K562 (cell line): ENCODE data around the gene SESN2. TPM values are rescaled to one million over a fixed set of nuclear protein-coding genes. Genes with fewer than 3 reads are reported as not detected.

Source experiments
- CBX3 ChIP-seq, 2 experiments: IDR thresholded peaks; 1 replicate in 1 of 2; 2 replicates in 1 of 2; pipeline ENCODE4 v1.6.1; 2012; ENCODE audit warnings: inconsistent platforms in 2 of 2, low read length in 2 of 2, borderline replicate concordance in 1 of 2, control low read depth in 1 of 2
- CEBPB ChIP-seq: fragments of 450-650 bp; IDR thresholded peaks from 2 replicates; pipeline ENCODE4 v1.6.1; 2016; ENCODE audit warnings: missing genetic modification characterization, missing compliant biosample characterization
- CXXC5 ChIP-seq: fragments of 250-450 bp; sonication (Bioruptor Pico); IDR thresholded peaks from 2 replicates; pipeline ENCODE4 v1.8.0; 2022; ENCODE audit warnings: inconsistent platforms, mild to moderate bottlenecking, moderate library complexity
- ETV6 ChIP-seq, 3 experiments: fragments of 150-350 bp in 1 of 3; sonication (generic) in 1 of 3; formaldehyde crosslinking in 1 of 3; IDR thresholded peaks; 2 replicates each; pipeline versions ENCODE4 v1.6.1 to v1.8.0; 2014 to 2022; ENCODE audit warnings: borderline replicate concordance in 2 of 3, low read depth in 2 of 3, antibody characterized with exemption in 1 of 3, low read length in 1 of 3, mild to moderate bottlenecking in 1 of 3, missing genetic modification reagents in 1 of 3
- FOXP1 ChIP-seq: sonication (generic); formaldehyde crosslinking; IDR thresholded peaks from 2 replicates; pipeline ENCODE4 v1.8.0; 2022; ENCODE audit warnings: mild to moderate bottlenecking, missing genetic modification reagents
- HDAC2 ChIP-seq: fragments of 450-650 bp; IDR thresholded peaks from 2 replicates; pipeline ENCODE4 v1.6.1; 2016; ENCODE audit warnings: mild to moderate bottlenecking
- HDAC8 ChIP-seq: fragments of 450-650 bp; IDR thresholded peaks from 2 replicates; pipeline ENCODE4 v1.6.1; 2016; ENCODE audit warnings: mild to moderate bottlenecking, missing genetic modification characterization, moderate library complexity, missing compliant biosample characterization
- HMG20B ChIP-seq: fragments of 250-450 bp; sonication (Bioruptor Pico); IDR thresholded peaks from 2 replicates; pipeline ENCODE4 v1.5.0; 2021; ENCODE audit warnings: mild to moderate bottlenecking
- IFI16 ChIP-seq: fragments of 250-450 bp; sonication (Bioruptor Pico); IDR thresholded peaks from 2 replicates; pipeline ENCODE4 v2.1.2; 2022; ENCODE audit warnings: mild to moderate bottlenecking, inconsistent platforms
- KDM2B ChIP-seq: fragments of 250-450 bp; sonication (Bioruptor Pico); IDR thresholded peaks from 2 replicates; pipeline ENCODE4 v1.8.0; 2021; ENCODE audit warnings: mild to moderate bottlenecking, moderate library complexity
- PHF8 ChIP-seq: fragments of 200-600 bp; sonication (generic); IDR thresholded peaks from 2 replicates; pipeline ENCODE4 v1.6.1; 2012; ENCODE audit warnings: mixed run types, mild to moderate bottlenecking, inconsistent platforms, low read length, moderate library complexity, borderline replicate concordance
- POLR2AphosphoS2 ChIP-seq: IDR thresholded peaks from 2 replicates; pipeline ENCODE4 v1.6.1; 2012; ENCODE audit warnings: low read length, improper control_type of control experiment
- POLR2G ChIP-seq: fragments of 200-400 bp; formaldehyde crosslinking; IDR thresholded peaks from 2 replicates; pipeline ENCODE4 v1.6.1; 2017; ENCODE audit warnings: low read depth, mild to moderate bottlenecking, antibody characterized with exemption, low read length, moderate library complexity
- PRMT5 ChIP-seq: sonication (generic); formaldehyde crosslinking; IDR thresholded peaks from 2 replicates; pipeline ENCODE4 v1.5.0; 2020; ENCODE audit warnings: missing genetic modification reagents
- SIN3B ChIP-seq: fragments of 450-650 bp; IDR thresholded peaks from 2 replicates; pipeline ENCODE4 v1.6.1; 2017; ENCODE audit warnings: low read depth, mild to moderate bottlenecking, moderate library complexity
- TBP ChIP-seq: optimal IDR thresholded peaks from 2 replicates; pipeline ENCODE3; 2011; ENCODE audit warnings: low read depth, low read length, improper control_type of control experiment
- TRIM24 ChIP-seq, 2 experiments: fragments of 450-650 bp; IDR thresholded peaks; 2 replicates each; pipeline ENCODE4 v1.6.1; 2016
- YBX1 ChIP-seq: fragments of 450-650 bp; IDR thresholded peaks from 2 replicates; pipeline ENCODE4 v1.7.1; 2016; ENCODE audit warnings: mild to moderate bottlenecking
- ZFPM2 ChIP-seq: fragments of 250-450 bp; sonication (Bioruptor Pico); IDR thresholded peaks from 2 replicates; pipeline ENCODE4 v1.5.1; 2022; ENCODE audit warnings: mild to moderate bottlenecking
- ZNF184 ChIP-seq: sonication (generic); formaldehyde crosslinking; IDR thresholded peaks from 2 replicates; pipeline ENCODE4 v1.5.0; 2020; ENCODE audit warnings: missing genetic modification reagents
- ZNF224 ChIP-seq: sonication (generic); formaldehyde crosslinking; IDR thresholded peaks from 2 replicates; pipeline ENCODE4 v1.8.0; 2022; ENCODE audit warnings: mild to moderate bottlenecking, missing genetic modification reagents
- ZNF23 ChIP-seq: fragments of 250-450 bp; sonication (Bioruptor Pico); IDR thresholded peaks from 2 replicates; pipeline ENCODE4 v1.4.0; 2020; ENCODE audit warnings: mild to moderate bottlenecking
- ZNF75A ChIP-seq: fragments of 450-650 bp; formaldehyde crosslinking; IDR thresholded peaks from 2 replicates; pipeline ENCODE4 v1.4.0; 2020; ENCODE audit warnings: mild to moderate bottlenecking
- polyA plus RNA-seq, 8 experiments: library from polyadenylated mRNA; depleted of rRNA in 4 of 8; stranded (reverse) in 5 of 8; unstranded in 3 of 8; fragments of >200 nt; fragmentation: Nextera tagmentation in 2 of 8; fragmentation: Illumina TruSeq in 1 of 8; extraction: Ambion mirVana in 2 of 8; extraction: Trizol in 1 of 8; gene quantifications; 2 replicates each; pipeline versions ENCODE4 v1.2.1 to v1.2.3, GENCODE V29; 2011 to 2014; ENCODE audit warnings: inconsistent platforms in 1 of 8, missing spikeins in 1 of 8
- total RNA-seq, 7 experiments: library from RNA; depleted of rRNA in 6 of 7; stranded (reverse); fragments of >200 nt in 6 of 7; fragmentation: Illumina TruSeq in 2 of 7; extraction: Trizol in 2 of 7; gene quantifications; 2 replicates each; pipeline versions ENCODE4 v1.2.1 to v1.2.3, GENCODE V29; 2011 to 2021; ENCODE audit warnings: low replicate concordance in 1 of 7
- TF ChIP-seq, protein P1 (sequence below): sonication (generic); formaldehyde crosslinking; IDR thresholded peaks from 2 replicates; pipeline ENCODE4 v1.8.1; 2023; ENCODE audit warnings: mild to moderate bottlenecking, missing genetic modification reagents, moderate library complexity
- TF ChIP-seq, protein P2 (sequence below): fragments of 450-650 bp; IDR thresholded peaks from 2 replicates; pipeline ENCODE4 v1.6.1; 2017; ENCODE audit warnings: antibody characterized with exemption, mild to moderate bottlenecking

The SESN2 gene
- total and polyA plus RNA-seq, 9 of the 15 experiments (the other 6 are each of a cell fraction or from before 2014, with no cell fraction given), result 3.7 to 71.3 (median 16.8) TPM

DNA sequence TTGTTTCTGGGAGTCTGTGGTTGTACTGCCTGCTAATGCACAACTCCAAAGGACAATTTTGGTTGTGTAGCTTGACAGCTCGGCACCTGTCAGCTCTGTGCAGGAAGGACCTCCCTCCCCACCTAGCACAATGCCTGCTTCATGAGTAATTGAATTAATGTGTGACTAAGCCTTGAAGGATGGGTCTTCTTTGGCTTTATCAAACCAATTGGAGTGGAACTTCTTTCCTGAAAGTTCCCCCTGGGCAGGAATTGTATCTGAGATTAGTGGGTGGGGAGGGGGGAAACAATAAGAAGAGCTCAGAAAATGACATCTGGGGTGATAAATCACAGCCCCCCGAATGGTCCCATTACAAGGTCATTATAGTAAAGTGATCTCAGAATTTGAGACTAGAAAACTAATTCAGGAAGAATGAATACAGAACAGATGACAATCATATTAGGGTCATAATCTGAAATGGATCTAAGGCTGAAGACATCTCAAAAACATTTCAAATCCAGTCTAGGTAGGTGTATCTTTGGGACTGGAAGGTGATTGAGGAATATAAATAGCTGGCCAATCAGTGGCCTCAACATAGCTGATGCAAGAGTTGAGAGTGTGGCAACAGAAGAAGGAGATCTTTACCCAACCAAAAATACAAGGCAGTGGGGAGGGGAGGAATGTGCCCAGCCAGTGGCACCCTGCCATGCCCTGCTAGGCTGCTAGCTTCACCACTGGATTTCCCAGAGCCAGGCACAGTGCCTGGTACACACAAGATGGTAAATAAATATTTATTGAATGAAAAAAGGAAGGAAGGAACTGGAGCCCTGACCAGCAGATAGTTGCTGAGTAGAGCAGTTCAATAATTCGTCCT is 10.1 kb upstream of the SESN2 start (continued):
- peak; percentile 70 to 75; a peak in 3 of 4 replicates for TF ChIP-seq TRIM24 (IDR thresholded peaks at IDR 0.05)
- TF ChIP-seq, protein P1, sequence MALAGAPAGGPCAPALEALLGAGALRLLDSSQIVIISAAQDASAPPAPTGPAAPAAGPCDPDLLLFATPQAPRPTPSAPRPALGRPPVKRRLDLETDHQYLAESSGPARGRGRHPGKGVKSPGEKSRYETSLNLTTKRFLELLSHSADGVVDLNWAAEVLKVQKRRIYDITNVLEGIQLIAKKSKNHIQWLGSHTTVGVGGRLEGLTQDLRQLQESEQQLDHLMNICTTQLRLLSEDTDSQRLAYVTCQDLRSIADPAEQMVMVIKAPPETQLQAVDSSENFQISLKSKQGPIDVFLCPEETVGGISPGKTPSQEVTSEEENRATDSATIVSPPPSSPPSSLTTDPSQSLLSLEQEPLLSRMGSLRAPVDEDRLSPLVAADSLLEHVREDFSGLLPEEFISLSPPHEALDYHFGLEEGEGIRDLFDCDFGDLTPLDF (CRISPR knock-in tag), result no peak
- no peak for TF ChIP-seq TBP
- TF ChIP-seq ZNF224, result no peak
- no peak for TF ChIP-seq POLR2G
- TF ChIP-seq FOXP1 (CRISPR knock-in tag), result no peak
- no peak for TF ChIP-seq ZFPM2 (CRISPR knock-in tag)
- 0 out of 2 replicates have a peak, but pooled peaks have one; percentile 5 for TF ChIP-seq IFI16 (CRISPR knock-in tag)
- no peak for TF ChIP-seq HMG20B (CRISPR knock-in tag)
- TF ChIP-seq POLR2AphosphoS2, result no peak
- peak; percentile 65 for TF ChIP-seq CXXC5
- TF ChIP-seq HDAC2, result peak; percentile 91
- no peak for TF ChIP-seq SIN3B
- no peak for TF ChIP-seq PRMT5 (CRISPR knock-in tag)
- TF ChIP-seq ETV6 (IDR thresholded peaks at IDR 0.05; ENCODE audit: borderline replicate concordance in 1 of 2, low read depth in 2 of 2, low read length in 1 of 2), result no peak
- TF ChIP-seq ETV6 (CRISPR knock-in tag; IDR thresholded peaks at IDR 0.05; ENCODE audit: borderline replicate concordance), result no peak
- TF ChIP-seq, protein P2, sequence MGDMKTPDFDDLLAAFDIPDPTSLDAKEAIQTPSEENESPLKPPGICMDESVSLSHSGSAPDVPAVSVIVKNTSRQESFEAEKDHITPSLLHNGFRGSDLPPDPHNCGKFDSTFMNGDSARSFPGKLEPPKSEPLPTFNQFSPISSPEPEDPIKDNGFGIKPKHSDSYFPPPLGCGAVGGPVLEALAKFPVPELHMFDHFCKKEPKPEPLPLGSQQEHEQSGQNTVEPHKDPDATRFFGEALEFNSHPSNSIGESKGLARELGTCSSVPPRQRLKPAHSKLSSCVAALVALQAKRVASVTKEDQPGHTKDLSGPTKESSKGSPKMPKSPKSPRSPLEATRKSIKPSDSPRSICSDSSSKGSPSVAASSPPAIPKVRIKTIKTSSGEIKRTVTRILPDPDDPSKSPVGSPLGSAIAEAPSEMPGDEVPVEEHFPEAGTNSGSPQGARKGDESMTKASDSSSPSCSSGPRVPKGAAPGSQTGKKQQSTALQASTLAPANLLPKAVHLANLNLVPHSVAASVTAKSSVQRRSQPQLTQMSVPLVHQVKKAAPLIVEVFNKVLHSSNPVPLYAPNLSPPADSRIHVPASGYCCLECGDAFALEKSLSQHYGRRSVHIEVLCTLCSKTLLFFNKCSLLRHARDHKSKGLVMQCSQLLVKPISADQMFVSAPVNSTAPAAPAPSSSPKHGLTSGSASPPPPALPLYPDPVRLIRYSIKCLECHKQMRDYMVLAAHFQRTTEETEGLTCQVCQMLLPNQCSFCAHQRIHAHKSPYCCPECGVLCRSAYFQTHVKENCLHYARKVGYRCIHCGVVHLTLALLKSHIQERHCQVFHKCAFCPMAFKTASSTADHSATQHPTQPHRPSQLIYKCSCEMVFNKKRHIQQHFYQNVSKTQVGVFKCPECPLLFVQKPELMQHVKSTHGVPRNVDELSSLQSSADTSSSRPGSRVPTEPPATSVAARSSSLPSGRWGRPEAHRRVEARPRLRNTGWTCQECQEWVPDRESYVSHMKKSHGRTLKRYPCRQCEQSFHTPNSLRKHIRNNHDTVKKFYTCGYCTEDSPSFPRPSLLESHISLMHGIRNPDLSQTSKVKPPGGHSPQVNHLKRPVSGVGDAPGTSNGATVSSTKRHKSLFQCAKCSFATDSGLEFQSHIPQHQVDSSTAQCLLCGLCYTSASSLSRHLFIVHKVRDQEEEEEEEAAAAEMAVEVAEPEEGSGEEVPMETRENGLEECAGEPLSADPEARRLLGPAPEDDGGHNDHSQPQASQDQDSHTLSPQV, result peak; percentile 60; the same call in 1 of the 2 replicates
- no peak for TF ChIP-seq PHF8
- TF ChIP-seq YBX1, result no peak
- TF ChIP-seq CBX3 (IDR thresholded peaks at IDR 0.05; ENCODE audit: borderline replicate concordance in 1 of 2, low read length in 2 of 2), result no peak
- no peak for TF ChIP-seq HDAC8 (tag)
- TF ChIP-seq ZNF184 (CRISPR knock-in tag), result no peak
- TF ChIP-seq ZNF75A (CRISPR knock-in tag), result no peak
- peak; percentile 93 for TF ChIP-seq CEBPB (tag)
- TF ChIP-seq ZNF23 (CRISPR knock-in tag), result no peak
- no peak for TF ChIP-seq KDM2B (CRISPR knock-in tag)
